Activated CD8-positive, alpha-beta T cell treated with anti-CD3 and anti-CD28 coated beads for 36 hours (primary cell): ENCODE data around the gene PPP1R3D. TPM values are rescaled to one million over a fixed set of nuclear protein-coding genes. Genes with fewer than 3 reads are reported as not detected.

ENCODE experiments used
- ATAC-seq: fragments of 200-7000 bp; cut with Tn5 transposase; one replicate; pipeline ENCODE4 v1.10.0; 2021; ENCODE audit warnings: mild to moderate bottlenecking, moderate library complexity
- CTCF ChIA-PET: fragments of 350-600 bp; sonication (Branson Sonifier 250); formaldehyde crosslinking; loops from one replicate; lab custom pipeline; 2021; ENCODE audit warnings: antibody characterized with exemption; lab: Charles Lee
- POLR2A ChIA-PET: fragments of 350-600 bp; sonication (Branson Sonifier 250); formaldehyde crosslinking; loops from one replicate; lab custom pipeline; 2021; ENCODE audit warnings: antibody characterized with exemption; lab: Charles Lee
- DNase-seq: peaks from one replicate; pipeline ENCODE4 v3.0.0-alpha.2; 2020
- H3K27ac Mint-ChIP-seq: one replicate; pipeline ENCODE4 v1.8.0; 2021; ENCODE audit warnings: mild to moderate bottlenecking, mixed read lengths
- H3K27me3 Mint-ChIP-seq: one replicate; pipeline ENCODE4 v1.8.0; 2021; ENCODE audit warnings: mixed read lengths
- H3K36me3 Mint-ChIP-seq: one replicate; pipeline ENCODE4 v1.8.0; 2021; ENCODE audit warnings: low read depth, mixed read lengths
- H3K4me1 Mint-ChIP-seq: one replicate; pipeline ENCODE4 v1.8.0; 2021; ENCODE audit warnings: low read depth, mixed read lengths
- H3K4me3 Mint-ChIP-seq: one replicate; pipeline ENCODE4 v1.8.0; 2021; ENCODE audit warnings: mild to moderate bottlenecking, moderate library complexity, mixed read lengths
- H3K9me3 Mint-ChIP-seq: one replicate; pipeline ENCODE4 v1.8.0; 2021; ENCODE audit warnings: mixed read lengths
- intact Hi-C: fragments of 100-400 bp; cut with micrococcal nuclease; formaldehyde crosslinking; loops from one replicate; pipeline ENCODE4 v1.10.0; 2022
- total RNA-seq, 2 experiments: library from RNA; stranded (reverse); gene quantifications; one replicate each; pipeline ENCODE4 v1.2.3, GENCODE V29; 2021
- TF ChIP-seq, protein P1 (sequence below): fragments of 200-600 bp; IDR thresholded peaks from one replicate; pipeline ENCODE4 v1.8.0; 2022; ENCODE audit warnings: antibody characterized with exemption, mild to moderate bottlenecking

PPP1R3D gene
- total RNA-seq, 2 experiments from 2014 or later = 3.9 to 4.2 TPM

GRCh38 chr20:59935457-59936185, 4.5 kb downstream of the PPP1R3D start:
- TF ChIP-seq, protein P1, sequence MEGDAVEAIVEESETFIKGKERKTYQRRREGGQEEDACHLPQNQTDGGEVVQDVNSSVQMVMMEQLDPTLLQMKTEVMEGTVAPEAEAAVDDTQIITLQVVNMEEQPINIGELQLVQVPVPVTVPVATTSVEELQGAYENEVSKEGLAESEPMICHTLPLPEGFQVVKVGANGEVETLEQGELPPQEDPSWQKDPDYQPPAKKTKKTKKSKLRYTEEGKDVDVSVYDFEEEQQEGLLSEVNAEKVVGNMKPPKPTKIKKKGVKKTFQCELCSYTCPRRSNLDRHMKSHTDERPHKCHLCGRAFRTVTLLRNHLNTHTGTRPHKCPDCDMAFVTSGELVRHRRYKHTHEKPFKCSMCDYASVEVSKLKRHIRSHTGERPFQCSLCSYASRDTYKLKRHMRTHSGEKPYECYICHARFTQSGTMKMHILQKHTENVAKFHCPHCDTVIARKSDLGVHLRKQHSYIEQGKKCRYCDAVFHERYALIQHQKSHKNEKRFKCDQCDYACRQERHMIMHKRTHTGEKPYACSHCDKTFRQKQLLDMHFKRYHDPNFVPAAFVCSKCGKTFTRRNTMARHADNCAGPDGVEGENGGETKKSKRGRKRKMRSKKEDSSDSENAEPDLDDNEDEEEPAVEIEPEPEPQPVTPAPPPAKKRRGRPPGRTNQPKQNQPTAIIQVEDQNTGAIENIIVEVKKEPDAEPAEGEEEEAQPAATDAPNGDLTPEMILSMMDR = no peak
- DNase-seq = no peak
- H3K4me1 Mint-ChIP-seq = peaks cover 26% of the 10 kb centered on the region
- H3K9me3 Mint-ChIP-seq = no peaks in the 10 kb centered on the region
- CTCF ChIA-PET = interaction anchor here (1.3 to 3.4 kb wide), 6 partner anchors 10 to 364 kb away, joined by 3 to 19 read pairs (median 11); no protein-coding TSS in a partner anchor
- peaks cover 10% of the 10 kb centered on the region for H3K36me3 Mint-ChIP-seq
- H3K4me3 Mint-ChIP-seq = no peak overlapping the region
- H3K27me3 Mint-ChIP-seq = no peaks in the 10 kb centered on the region
- POLR2A ChIA-PET = interaction anchor here (1.4 kb wide), 1 partner anchor 121 kb away, joined by 3 read pairs; no protein-coding TSS in a partner anchor
- ATAC-seq = no peak
- H3K27ac Mint-ChIP-seq = no peak overlapping the region
- intact Hi-C loops = no loop called here

DNA sequence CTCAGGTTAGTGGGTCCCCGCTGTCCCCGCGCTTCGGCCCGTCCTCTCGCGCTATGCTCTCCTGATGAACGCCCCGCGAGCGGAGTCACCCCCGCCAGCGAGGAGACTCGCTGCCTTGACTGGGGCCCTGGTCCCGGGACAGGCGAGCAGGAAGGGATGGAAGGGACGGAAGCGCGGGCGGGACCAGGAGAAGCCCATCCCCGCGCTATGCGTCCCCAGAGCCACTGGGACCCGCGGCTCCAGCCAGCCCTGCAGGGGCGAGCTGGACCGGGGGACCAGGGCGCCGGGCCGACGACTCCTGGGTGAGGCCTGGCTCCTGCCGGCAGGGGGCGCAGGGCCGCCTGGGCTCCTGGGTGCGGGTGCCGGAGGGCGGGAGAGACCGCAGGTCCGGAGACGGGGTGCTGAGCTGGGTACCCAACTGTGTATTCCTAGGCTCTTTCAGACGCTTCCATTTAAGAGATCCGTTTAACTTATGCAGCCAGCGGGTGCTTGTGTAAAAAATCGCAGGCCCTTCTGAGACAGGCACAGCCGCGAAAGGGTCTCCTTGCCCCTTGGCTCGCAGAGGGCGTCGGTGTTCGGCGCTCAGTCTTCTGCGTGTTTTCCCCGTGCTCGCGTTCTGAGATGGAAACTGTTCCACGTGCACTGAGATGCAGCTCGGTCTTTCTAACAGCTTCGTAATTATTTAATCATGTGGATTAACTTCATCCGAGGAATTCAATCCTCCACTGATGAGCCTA, 6.1 kb downstream of the PPP1R3D start:
- Mint-ChIP-seq H3K4me1 (peaks cover 26% of the 10 kb centered on the region), H3K27me3 (no peaks in the 10 kb centered on the region), H3K36me3 (peaks cover 10% of the 10 kb centered on the region), H3K9me3 (no peaks in the 10 kb centered on the region), H3K4me3 (peak overlapping the region; percentile 69), H3K27ac (peak overlapping the region; percentile 61)
- intact Hi-C loops = no loop called here
- POLR2A ChIA-PET = interaction anchor here (0.6 to 1.4 kb wide), 3 partner anchors 15 to 123 kb away, joined by 3 to 4 read pairs (median 3); no protein-coding TSS in a partner anchor
- peak; percentile 82 for ATAC-seq
- CTCF ChIA-PET = interaction anchor here (0.7 to 3.4 kb wide), 18 partner anchors 8 to 362 kb away, joined by 3 to 19 read pairs (median 4); no protein-coding TSS in a partner anchor
- peak; percentile 79 for DNase-seq
- TF ChIP-seq, protein P1 = peak; percentile 98

GRCh38 chr20:59933296-59933848, 6.7 kb downstream of the PPP1R3D start, which contains the start of gene SYCP2:
Gene SYCP2, minus strand, starts transcription at chr20:59933637. Its CDS starts 11,224 bp downstream, at chr20:59922413.
- Mint-ChIP-seq H3K4me3 (peak within 1 kb of the TSS; percentile 69), H3K27me3 (no peaks in the 10 kb centered on the region), H3K9me3 (no peaks in the 10 kb centered on the region), H3K4me1 (peaks cover 20% of the 10 kb centered on the region), H3K27ac (peak within 1 kb of the TSS; percentile 61), H3K36me3 (peaks cover 6% of the 10 kb centered on the region)
- intact Hi-C loops = no loop called here
- TF ChIP-seq, protein P1 = no peak
- CTCF ChIA-PET = interaction anchor here (1.1 to 3.4 kb wide), 9 partner anchors 8 to 124 kb away, joined by 3 to 19 read pairs (median 9); no protein-coding TSS in a partner anchor
- POLR2A ChIA-PET = interaction anchor here (0.8 kb wide), 1 partner anchor 90 kb away, joined by 4 read pairs; no protein-coding TSS in a partner anchor
- ATAC-seq (peak; percentile 68), DNase-seq (peak; percentile 59)

- POLR2A ChIA-PET = interaction anchor here (1.8 kb wide), 1 partner anchor 8 kb away, joined by 5 read pairs; no protein-coding TSS in a partner anchor
- H3K27ac Mint-ChIP-seq = no peak overlapping the region
- intact Hi-C loops = no loop called here
- H3K9me3 Mint-ChIP-seq = no peaks in the 10 kb centered on the region
- no peaks in the 10 kb centered on the region for H3K36me3 Mint-ChIP-seq
- H3K27me3 Mint-ChIP-seq = no peaks in the 10 kb centered on the region
- ATAC-seq (no peak), DNase-seq (no peak)
- H3K4me3 Mint-ChIP-seq = peak overlapping the region; percentile 69
- CTCF ChIA-PET = interaction anchor here (3.4 kb wide), 1 partner anchor 10 kb away, joined by 19 read pairs; no protein-coding TSS in a partner anchor
- TF ChIP-seq, protein P1 = no peak
- peaks cover 14% of the 10 kb centered on the region for H3K4me1 Mint-ChIP-seq
Observed at GRCh38 chr20:59932616-59933295, 7.3 kb downstream of the PPP1R3D start.
